Type B pancreatic cell (in vitro differentiated cells): Measurements from ENCODE around the gene LRBA. TPM values are rescaled to one million over a fixed set of nuclear protein-coding genes. Genes with fewer than 3 reads are reported as not detected.

Experiments used
- DNase-seq: peaks from one replicate; pipeline ENCODE4 v3.0.0; 2021; ENCODE audit warnings: mixed read lengths; ENCODE audit not compliant: unreplicated experiment; ENCODE audit errors: extremely low spot score
- H3K27ac Mint-ChIP-seq: 2 replicates; pipeline ENCODE4 v1.8.0; 2021; ENCODE audit warnings: mild to moderate bottlenecking, mixed read lengths
- H3K27me3 Mint-ChIP-seq: 2 replicates; pipeline ENCODE4 v1.8.0; 2021; ENCODE audit warnings: mixed read lengths
- H3K36me3 Mint-ChIP-seq: 2 replicates; pipeline ENCODE4 v1.8.0; 2021; ENCODE audit warnings: mixed read lengths
- H3K4me1 Mint-ChIP-seq: one replicate; pipeline ENCODE4 v1.8.0; 2021; ENCODE audit warnings: mixed read lengths; ENCODE audit not compliant: unreplicated experiment
- H3K4me3 Mint-ChIP-seq: 2 replicates; pipeline ENCODE4 v1.8.0; 2021; ENCODE audit warnings: mild to moderate bottlenecking, mixed read lengths
- H3K9me3 Mint-ChIP-seq: 2 replicates; pipeline ENCODE4 v1.8.0; 2021; ENCODE audit warnings: mixed read lengths
- total RNA-seq: library from RNA; stranded (reverse); gene quantifications from 2 replicates; pipeline ENCODE4 v1.2.1, GENCODE V29; 2021; ENCODE audit warnings: low replicate concordance
- TF ChIP-seq, protein P1 (sequence below): fragments of 200-600 bp; sonication (generic); conservative IDR thresholded peaks from 2 replicates; pipeline ENCODE4 v1.5.0; 2021; ENCODE audit warnings: antibody characterized with exemption, mild to moderate bottlenecking

Gene LRBA
- total RNA-seq, 1 donor from 2014 or later = 64.5 TPM

DNA sequence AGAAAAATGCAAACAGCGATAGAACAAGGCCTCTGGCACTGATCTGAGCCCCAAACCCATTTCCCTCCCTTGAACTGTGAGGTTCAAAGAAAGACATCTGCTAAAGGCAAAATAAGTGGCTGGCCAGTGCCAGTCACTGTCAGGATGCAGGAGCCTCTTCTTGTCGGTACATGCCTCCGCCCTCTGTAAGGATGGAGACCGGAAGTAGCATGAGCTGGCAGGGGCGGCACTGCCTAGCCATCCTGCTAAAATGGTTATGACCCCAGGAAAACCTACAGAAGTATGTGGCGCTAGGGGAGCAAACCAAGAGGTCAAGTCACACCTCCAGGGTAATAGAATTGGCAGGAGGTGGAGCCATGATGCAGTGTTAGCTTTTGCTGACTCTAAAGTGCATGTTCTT lies 756.5 kb downstream of the LRBA start:
- Mint-ChIP-seq H3K27ac (peak overlapping the region; percentile 23), H3K9me3 (no peaks in the 10 kb centered on the region), H3K4me1 (peaks cover 21% of the 10 kb centered on the region), H3K27me3 (no peaks in the 10 kb centered on the region), H3K4me3 (no peak overlapping the region), H3K36me3 (peaks cover 42% of the 10 kb centered on the region)
- no peak for DNase-seq
- TF ChIP-seq, protein P1, sequence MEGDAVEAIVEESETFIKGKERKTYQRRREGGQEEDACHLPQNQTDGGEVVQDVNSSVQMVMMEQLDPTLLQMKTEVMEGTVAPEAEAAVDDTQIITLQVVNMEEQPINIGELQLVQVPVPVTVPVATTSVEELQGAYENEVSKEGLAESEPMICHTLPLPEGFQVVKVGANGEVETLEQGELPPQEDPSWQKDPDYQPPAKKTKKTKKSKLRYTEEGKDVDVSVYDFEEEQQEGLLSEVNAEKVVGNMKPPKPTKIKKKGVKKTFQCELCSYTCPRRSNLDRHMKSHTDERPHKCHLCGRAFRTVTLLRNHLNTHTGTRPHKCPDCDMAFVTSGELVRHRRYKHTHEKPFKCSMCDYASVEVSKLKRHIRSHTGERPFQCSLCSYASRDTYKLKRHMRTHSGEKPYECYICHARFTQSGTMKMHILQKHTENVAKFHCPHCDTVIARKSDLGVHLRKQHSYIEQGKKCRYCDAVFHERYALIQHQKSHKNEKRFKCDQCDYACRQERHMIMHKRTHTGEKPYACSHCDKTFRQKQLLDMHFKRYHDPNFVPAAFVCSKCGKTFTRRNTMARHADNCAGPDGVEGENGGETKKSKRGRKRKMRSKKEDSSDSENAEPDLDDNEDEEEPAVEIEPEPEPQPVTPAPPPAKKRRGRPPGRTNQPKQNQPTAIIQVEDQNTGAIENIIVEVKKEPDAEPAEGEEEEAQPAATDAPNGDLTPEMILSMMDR = no peak

GRCh38 chr4:150256841-150257730 lies 758.0 kb downstream of the LRBA start:
- peak overlapping the region; percentile 13 for H3K27ac Mint-ChIP-seq
- no peak overlapping the region for H3K4me3 Mint-ChIP-seq

GRCh38 chr4:150256225-150256620 lies 758.9 kb downstream of the LRBA start:
- no peak for DNase-seq
- TF ChIP-seq, protein P1 = no peak
- Mint-ChIP-seq H3K4me3 (no peak overlapping the region), H3K27ac (no peak overlapping the region), H3K36me3 (peaks cover 36% of the 10 kb centered on the region), H3K27me3 (no peaks in the 10 kb centered on the region), H3K4me1 (peaks cover 24% of the 10 kb centered on the region), H3K9me3 (no peaks in the 10 kb centered on the region)

More at GRCh38 chr4:150256841-150257730, 758.0 kb downstream of the LRBA start:
- peaks cover 21% of the 10 kb centered on the region for H3K4me1 Mint-ChIP-seq
- no peaks in the 10 kb centered on the region for H3K27me3 Mint-ChIP-seq
- peaks cover 39% of the 10 kb centered on the region for H3K36me3 Mint-ChIP-seq
- no peaks in the 10 kb centered on the region for H3K9me3 Mint-ChIP-seq
- TF ChIP-seq, protein P1 = no peak
- DNase-seq = no peak

GRCh38 chr4:150255610-150256224 lies 759.4 kb downstream of the LRBA start:
- Mint-ChIP-seq H3K9me3 (no peaks in the 10 kb centered on the region), H3K36me3 (peaks cover 32% of the 10 kb centered on the region), H3K4me1 (peaks cover 24% of the 10 kb centered on the region), H3K27me3 (no peaks in the 10 kb centered on the region), H3K4me3 (no peak overlapping the region), H3K27ac (peak overlapping the region; percentile 50)
- TF ChIP-seq, protein P1 = no peak
- no peak for DNase-seq

DNA sequence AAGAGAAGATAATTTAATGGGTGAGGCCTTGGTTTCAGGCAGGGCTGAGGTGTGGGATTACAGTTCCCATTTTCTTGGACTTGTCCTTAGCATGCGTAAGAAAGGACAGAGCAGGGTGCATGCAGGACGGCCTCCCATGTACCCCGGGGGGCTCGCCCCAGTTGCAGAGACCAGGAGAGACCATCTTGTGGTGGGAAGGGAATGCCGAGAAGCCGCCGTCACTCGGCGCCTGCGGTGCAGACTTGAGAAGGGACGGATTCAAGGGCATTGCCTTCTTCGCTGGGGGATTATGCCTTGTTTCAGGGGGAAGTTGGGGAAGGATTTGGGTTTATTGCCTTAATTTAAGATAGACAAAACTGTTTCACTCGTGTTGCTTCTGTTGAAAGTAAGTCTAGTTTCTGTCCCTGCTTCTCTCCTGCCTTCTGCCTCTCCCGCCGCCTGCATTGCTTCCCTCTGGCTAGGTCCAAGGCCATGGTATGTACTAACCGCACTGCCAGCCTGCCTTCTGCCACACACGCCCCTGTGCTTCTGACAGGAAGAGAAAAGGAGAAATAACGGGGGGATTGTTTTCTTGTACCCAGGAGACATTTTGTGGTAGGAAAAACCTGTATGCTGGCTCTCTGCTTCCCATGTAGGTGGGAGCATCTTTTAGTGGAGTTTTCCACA lies 761.0 kb downstream of the LRBA start:
- TF ChIP-seq, protein P1 = no peak
- no peak for DNase-seq
- Mint-ChIP-seq H3K4me3 (no peak overlapping the region), H3K27ac (peak overlapping the region; percentile 48), H3K4me1 (peaks cover 26% of the 10 kb centered on the region), H3K27me3 (no peaks in the 10 kb centered on the region), H3K9me3 (no peaks in the 10 kb centered on the region), H3K36me3 (peaks cover 26% of the 10 kb centered on the region)
